K562 (cell line): ENCODE results near the gene ABL1. TPM values are rescaled to one million over a fixed set of nuclear protein-coding genes. Genes with fewer than 3 reads are reported as not detected.

Experiments used
- KAT2B ChIP-seq: IDR thresholded peaks from one replicate; pipeline ENCODE4 v1.6.1; 2012; ENCODE audit warnings: low read depth, mild to moderate bottlenecking, control low read depth, inconsistent platforms, low read length, moderate library complexity
- MYC ChIP-seq, 2 experiments: fragments of 250-450 bp in 1 of 2; sonication (Bioruptor Pico) in 1 of 2; IDR thresholded peaks; 2 replicates each; pipeline versions ENCODE4 v1.5.1 to v1.6.1; 2012 to 2021; ENCODE audit warnings: low read depth in 2 of 2, borderline replicate concordance in 1 of 2, improper control_type of control experiment in 1 of 2, low read length in 1 of 2, mild to moderate bottlenecking in 1 of 2, moderate library complexity in 1 of 2
- SIN3A ChIP-seq, 2 experiments: fragments of 150-350 bp in 1 of 2; IDR thresholded peaks; 2 replicates each; pipeline ENCODE4 v1.6.1; 2011 to 2016; ENCODE audit warnings: borderline replicate concordance in 2 of 2, low read depth in 2 of 2, low read length in 2 of 2, mild to moderate bottlenecking in 2 of 2, moderate library complexity in 2 of 2; ENCODE audit not compliant: control insufficient read depth in 1 of 2
- polyA plus RNA-seq, 8 experiments: library from polyadenylated mRNA; depleted of rRNA in 4 of 8; stranded (reverse) in 5 of 8; unstranded in 3 of 8; fragments of >200 nt; fragmentation: Nextera tagmentation in 2 of 8; fragmentation: Illumina TruSeq in 1 of 8; extraction: Ambion mirVana in 2 of 8; extraction: Trizol in 1 of 8; gene quantifications; 2 replicates each; pipeline versions ENCODE4 v1.2.1 to v1.2.3, GENCODE V29; 2011 to 2014; ENCODE audit warnings: inconsistent platforms in 1 of 8, missing spikeins in 1 of 8
- total RNA-seq, 7 experiments: library from RNA; depleted of rRNA in 6 of 7; stranded (reverse); fragments of >200 nt in 6 of 7; fragmentation: Illumina TruSeq in 2 of 7; extraction: Trizol in 2 of 7; gene quantifications; 2 replicates each; pipeline versions ENCODE4 v1.2.1 to v1.2.3, GENCODE V29; 2011 to 2021; ENCODE audit warnings: low replicate concordance in 1 of 7
- TF ChIP-seq, protein P1 (sequence below), 2 experiments: IDR thresholded peaks; 2 replicates each; pipeline ENCODE4 v1.6.1; 2011; ENCODE audit warnings: borderline replicate concordance in 1 of 2, control low read depth in 1 of 2, low read depth in 1 of 2, low read length in 1 of 2, mild to moderate bottlenecking in 1 of 2, mixed read lengths in 1 of 2, moderate library complexity in 1 of 2; ENCODE audit not compliant: insufficient read depth in 1 of 2, insufficient read length in 1 of 2, poor library complexity in 1 of 2, severe bottlenecking in 1 of 2; ENCODE audit errors: extremely low read depth in 1 of 2
- TF ChIP-seq, protein P2 (sequence below), 3 experiments: IDR thresholded peaks in 2 of 3; conservative IDR thresholded peaks in 1 of 3; 2 replicates each; pipeline ENCODE4 v1.5.1; 2011 to 2012; ENCODE audit warnings: low read length in 3 of 3, mild to moderate bottlenecking in 3 of 3, control low read depth in 2 of 3, improper control_type of control experiment in 1 of 3, inconsistent platforms in 1 of 3, low read depth in 1 of 3, mixed read lengths in 1 of 3, moderate library complexity in 1 of 3; ENCODE audit not compliant: insufficient read depth in 2 of 3

The ABL1 gene
- total and polyA plus RNA-seq, 9 of the 15 experiments (the other 6 are each of a cell fraction or from before 2014, with no cell fraction given), result 1.5 to 130 (median 37.8) TPM

DNA sequence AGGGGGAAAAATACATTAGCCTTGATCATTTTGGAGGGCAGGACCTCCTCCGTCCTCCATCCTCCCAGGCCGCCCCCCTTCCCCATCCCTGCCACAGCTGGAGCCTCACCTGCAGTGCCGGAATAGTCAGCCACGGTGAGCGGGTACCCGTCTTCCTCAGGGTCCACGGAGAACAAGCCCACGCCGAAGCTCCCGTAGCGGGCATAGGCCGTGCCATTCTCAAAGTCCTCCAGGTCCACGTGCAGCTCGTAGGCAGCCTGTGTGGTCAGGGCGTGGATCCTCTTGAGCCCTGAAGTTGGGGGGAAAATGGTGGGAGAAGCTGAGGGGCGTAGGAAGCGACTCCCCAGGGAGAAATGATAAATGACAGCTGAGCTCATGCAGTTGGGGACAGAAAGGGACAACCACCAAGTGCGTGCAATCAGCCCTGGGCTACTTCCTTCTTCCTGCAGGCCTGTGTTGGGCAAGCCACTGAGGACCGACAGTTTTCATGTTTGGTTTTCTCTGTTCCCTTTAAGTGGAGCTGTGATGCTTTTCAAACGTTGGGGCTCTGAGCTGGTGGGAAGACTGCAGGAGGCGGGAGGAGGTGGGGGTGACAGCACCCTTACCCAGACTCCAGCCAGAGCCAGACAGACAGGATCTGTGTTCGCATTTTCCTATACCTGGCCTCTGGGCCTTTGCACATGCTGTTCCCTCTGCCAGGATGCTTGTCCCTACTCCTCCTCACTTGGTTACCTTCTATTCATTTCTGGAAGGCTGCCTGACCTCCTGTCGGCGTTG is 70.3 kb downstream of the ABL1 start (continued):
- TF ChIP-seq MYC (IDR thresholded peaks at IDR 0.05; ENCODE audit: low read depth, low read length) (peak; percentile 39; the same call in 1 of the 2 replicates), MYC (CRISPR knock-in tag; IDR thresholded peaks at IDR 0.05; ENCODE audit: borderline replicate concordance, low read depth) (no peak), KAT2B (no peak), SIN3A (IDR thresholded peaks at IDR 0.05; ENCODE audit: borderline replicate concordance in 2 of 2, control insufficient read depth in 1 of 2, low read depth in 2 of 2, low read length in 2 of 2) (peak in 1 of 2 experiments; percentile 44; a peak in 1 of 4 replicates)
- TF ChIP-seq, protein P1, sequence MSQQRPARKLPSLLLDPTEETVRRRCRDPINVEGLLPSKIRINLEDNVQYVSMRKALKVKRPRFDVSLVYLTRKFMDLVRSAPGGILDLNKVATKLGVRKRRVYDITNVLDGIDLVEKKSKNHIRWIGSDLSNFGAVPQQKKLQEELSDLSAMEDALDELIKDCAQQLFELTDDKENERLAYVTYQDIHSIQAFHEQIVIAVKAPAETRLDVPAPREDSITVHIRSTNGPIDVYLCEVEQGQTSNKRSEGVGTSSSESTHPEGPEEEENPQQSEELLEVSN (IDR thresholded peaks at IDR 0.05; ENCODE audit: borderline replicate concordance in 1 of 2, extremely low read depth in 1 of 2, insufficient read depth in 1 of 2, insufficient read length in 1 of 2, low read depth in 1 of 2, low read length in 1 of 2, poor library complexity in 1 of 2, severe bottlenecking in 1 of 2), result peak in 1 of 2 experiments; percentile 18
- TF ChIP-seq, protein P2, sequence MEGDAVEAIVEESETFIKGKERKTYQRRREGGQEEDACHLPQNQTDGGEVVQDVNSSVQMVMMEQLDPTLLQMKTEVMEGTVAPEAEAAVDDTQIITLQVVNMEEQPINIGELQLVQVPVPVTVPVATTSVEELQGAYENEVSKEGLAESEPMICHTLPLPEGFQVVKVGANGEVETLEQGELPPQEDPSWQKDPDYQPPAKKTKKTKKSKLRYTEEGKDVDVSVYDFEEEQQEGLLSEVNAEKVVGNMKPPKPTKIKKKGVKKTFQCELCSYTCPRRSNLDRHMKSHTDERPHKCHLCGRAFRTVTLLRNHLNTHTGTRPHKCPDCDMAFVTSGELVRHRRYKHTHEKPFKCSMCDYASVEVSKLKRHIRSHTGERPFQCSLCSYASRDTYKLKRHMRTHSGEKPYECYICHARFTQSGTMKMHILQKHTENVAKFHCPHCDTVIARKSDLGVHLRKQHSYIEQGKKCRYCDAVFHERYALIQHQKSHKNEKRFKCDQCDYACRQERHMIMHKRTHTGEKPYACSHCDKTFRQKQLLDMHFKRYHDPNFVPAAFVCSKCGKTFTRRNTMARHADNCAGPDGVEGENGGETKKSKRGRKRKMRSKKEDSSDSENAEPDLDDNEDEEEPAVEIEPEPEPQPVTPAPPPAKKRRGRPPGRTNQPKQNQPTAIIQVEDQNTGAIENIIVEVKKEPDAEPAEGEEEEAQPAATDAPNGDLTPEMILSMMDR (IDR thresholded peaks at IDR 0.05 in 2 of 3, conservative IDR thresholded peaks at IDR 0.05 in 1 of 3; ENCODE audit: insufficient read depth in 2 of 3, low read depth in 1 of 3, low read length in 3 of 3), result peak in 1 of 3 experiments; percentile 5; a peak in 1 of 6 replicates
